Measurements from ENCODE around the gene DNAH17.

GRCh38 chr17:78616946-78617345, 39.8 kb upstream of the DNAH17 start:
- TF ChIP-seq CTCF (IDR thresholded peaks at IDR 0.05; ENCODE audit: low read length) = no peak
- TF ChIP-seq EZH2 (optimal IDR thresholded peaks at IDR 0.05; ENCODE audit: low read depth, low read length) = no peak
- no peak for TF ChIP-seq EZH2phosphoT487 (IDR thresholded peaks at IDR 0.05; ENCODE audit: low read length)

Measured in MM.1S (cell line).